Kidney (tissue), 14 donors: ENCODE results near the gene PVALEF. TPM values are rescaled to one million over a fixed set of nuclear protein-coding genes. Genes with fewer than 3 reads are reported as not detected.

ENCODE experiments used
- DNase-seq, 5 donors: peaks; one replicate each; pipeline ENCODE4 v3.0.0-alpha.2; 2013 to 2020
- FAIRE-seq: peaks from 2 replicates; lab custom pipeline; 2012; peaks lifted over from hg19 to GRCh38; lab: Jason Lieb, UNC
- H3K27ac ChIP-seq, 2 donors: one replicate each; pipeline ENCODE4 v1.7.0; 2013; ENCODE audit warnings: low read depth in 2 of 2, low read length in 2 of 2, inconsistent platforms in 1 of 2
- H3K27me3 ChIP-seq: one replicate; pipeline ENCODE4 v1.7.1; 2013; ENCODE audit warnings: low read length, inconsistent platforms; ENCODE audit not compliant: control insufficient read depth, insufficient read depth
- H3K36me3 ChIP-seq, 3 donors: one replicate each; pipeline versions ENCODE4 v1.7.0 to v1.7.1; 2013; ENCODE audit warnings: low read length in 3 of 3, control low read depth in 1 of 3, inconsistent platforms in 1 of 3; ENCODE audit not compliant: insufficient read depth in 3 of 3, control insufficient read depth in 2 of 3
- H3K4me1 ChIP-seq, 3 donors: one replicate each; pipeline versions ENCODE4 v1.7.0 to v1.7.1; 2013; ENCODE audit warnings: low read length in 3 of 3, inconsistent platforms in 1 of 3, low read depth in 1 of 3; ENCODE audit not compliant: control insufficient read depth in 2 of 3, insufficient read depth in 2 of 3
- H3K4me3 ChIP-seq, 3 donors: one replicate each; pipeline versions ENCODE4 v1.7.0 to v1.8.1; 2013; ENCODE audit warnings: low read length in 3 of 3, control low read depth in 1 of 3, inconsistent platforms in 1 of 3
- H3K9ac ChIP-seq, 3 donors: one replicate each; pipeline versions ENCODE4 v1.7.0 to v1.7.1; 2013; ENCODE audit warnings: low read length in 3 of 3, control low read depth in 1 of 3, inconsistent platforms in 1 of 3
- H3K9me3 ChIP-seq, 3 donors: one replicate each; pipeline versions ENCODE4 v1.7.0 to v1.7.1; 2013; ENCODE audit warnings: low read length in 3 of 3, control low read depth in 1 of 3, inconsistent platforms in 1 of 3; ENCODE audit not compliant: control insufficient read depth in 2 of 3, insufficient read depth in 1 of 3
- CTCF ChIP-seq: IDR thresholded peaks from 3 replicates; pipeline ENCODE4 v1.5.1; 2012; ENCODE audit warnings: mild to moderate bottlenecking, moderate library complexity, borderline replicate concordance; ENCODE audit not compliant: insufficient read depth; ENCODE audit errors: extremely low read depth
- intact Hi-C: fragments of 100-400 bp; cut with DNase I; formaldehyde crosslinking; loops from one replicate; pipeline ENCODE4 v1.11.1; 2022
- polyA plus RNA-seq: library from polyadenylated mRNA; stranded (reverse); fragments of 350-450 nt; fragmentation: Illumina TruSeq; extraction: RNeasy Lipid Tissue Mini Kit (QIAGEN cat#74804); gene quantifications from one replicate; pipeline ENCODE4 v1.2.3, GENCODE V29; 2014; ENCODE audit warnings: low read depth, low replicate concordance; ENCODE audit not compliant: insufficient read depth
- total RNA-seq: library from RNA; stranded (reverse); fragmentation: NEBNext Ultra II Directional; extraction: Animal tissue kit (Norgen Biotek cat#: 25700); gene quantifications from one replicate; pipeline ENCODE4 v1.2.1, GENCODE V29; 2021
- donor health status: control.
- donor health status: control.
- donor health status: control.
- donor health status: control.
- donor health status: control.
- donor health status: DM: yes; HTN: yes; CAD: no.
- donor health status: Normal renal cell carcinoma (clear cell type).

Gene PVALEF
- total and polyA plus RNA-seq, 2 donors from 2014 or later, result not detected

GRCh38 chr17:81170727-81171494 is 5.6 kb downstream of the PVALEF start:
- Histone ChIP-seq H3K9me3 (no peaks in the 10 kb centered on the region), H3K9ac (no peak overlapping the region), H3K36me3 (no peaks in the 10 kb centered on the region), H3K27me3 (no peaks in the 10 kb centered on the region), H3K4me3 (no peak overlapping the region), H3K4me1 (no peaks in the 10 kb centered on the region), H3K27ac (no peak overlapping the region)
- TF ChIP-seq CTCF, result no peak
- intact Hi-C loops, result no loop called here
- no peak for FAIRE-seq
- peak in 1 of 5 donors; percentile 63 for DNase-seq

GRCh38 chr17:81171941-81172340 is 6.6 kb downstream of the PVALEF start:
- Histone ChIP-seq H3K9ac (no peak overlapping the region), H3K27me3 (no peaks in the 10 kb centered on the region), H3K4me3 (no peak overlapping the region), H3K36me3 (no peaks in the 10 kb centered on the region), H3K9me3 (no peaks in the 10 kb centered on the region), H3K27ac (no peak overlapping the region), H3K4me1 (no peaks in the 10 kb centered on the region)
- no peak for TF ChIP-seq CTCF
- FAIRE-seq, result no peak
- no peak for DNase-seq
- intact Hi-C loops, result no loop called here

DNA sequence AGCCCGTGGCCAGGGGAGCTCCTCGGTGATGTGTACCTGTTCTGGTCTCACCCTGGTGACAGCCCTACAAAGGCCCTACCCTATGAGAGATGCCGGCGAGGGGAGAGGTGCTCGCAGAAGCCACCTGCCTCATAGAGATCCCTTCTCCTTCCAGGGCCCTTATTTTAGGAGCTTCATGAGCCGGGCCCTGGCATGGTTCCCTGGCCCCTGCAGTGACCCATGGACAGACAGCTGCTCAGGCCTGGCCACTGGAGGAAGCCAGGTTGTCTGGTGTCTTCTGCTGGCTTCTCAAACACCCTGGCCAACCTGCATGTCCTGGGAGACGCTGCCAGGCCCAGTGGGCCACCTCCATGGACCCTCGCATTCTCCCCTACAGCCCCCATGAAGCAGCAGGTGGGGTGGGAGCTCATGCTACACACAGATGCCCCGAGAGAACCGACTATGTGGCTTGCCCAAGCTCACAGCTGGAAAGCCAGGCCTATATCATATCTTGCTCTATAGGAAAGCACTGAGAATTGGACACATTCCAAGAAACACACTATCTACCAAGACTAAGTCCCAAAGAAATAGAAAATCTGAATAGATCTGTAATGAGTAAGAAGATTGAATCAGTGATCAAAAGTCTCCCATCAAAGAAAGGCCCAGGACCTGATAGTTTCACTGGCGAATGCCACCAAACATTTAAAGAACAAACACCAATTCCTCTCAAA is 7.9 kb downstream of the PVALEF start:
- no peak for DNase-seq
- no peak for TF ChIP-seq CTCF

More for the DNA sequence above, 7.9 kb downstream of the PVALEF start:
- H3K27me3 ChIP-seq, result no peaks in the 10 kb centered on the region
- FAIRE-seq, result no peak
- H3K36me3 ChIP-seq, result no peaks in the 10 kb centered on the region
- H3K4me3 ChIP-seq, result no peak overlapping the region
- H3K9me3 ChIP-seq, result no peaks in the 10 kb centered on the region
- intact Hi-C loops, result no loop called here
- no peak overlapping the region for H3K9ac ChIP-seq
- no peaks in the 10 kb centered on the region for H3K4me1 ChIP-seq
- H3K27ac ChIP-seq, result no peak overlapping the region
